Measurements from ENCODE around the gene IER3IP1. TPM values are rescaled to one million over a fixed set of nuclear protein-coding genes. Genes with fewer than 3 reads are reported as not detected.

Gene IER3IP1
- total and polyA plus RNA-seq, 2 of the 4 experiments (the other 2 are of a cell fraction): 7.0 to 11.7 TPM

DNA sequence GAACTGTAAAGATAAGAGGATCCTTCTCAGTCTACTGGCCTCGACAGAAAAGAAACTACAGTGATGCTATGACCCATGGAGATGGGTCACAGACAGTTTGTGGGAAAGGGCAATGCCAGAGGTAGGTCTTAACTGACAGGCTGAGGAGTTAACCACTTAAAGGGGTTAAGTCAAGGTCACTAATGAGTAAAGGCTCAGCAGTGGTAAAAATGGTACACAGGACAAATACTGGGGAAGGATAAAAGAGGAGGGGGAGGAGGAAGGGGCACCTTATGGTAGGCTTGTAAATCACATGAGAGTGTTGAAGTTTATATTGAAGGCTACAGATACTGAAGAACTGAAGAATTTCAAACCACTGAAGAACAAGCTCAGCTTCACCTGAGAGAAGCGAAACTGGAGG is 9.9 kb downstream of the IER3IP1 start:
- H3K36me3 ChIP-seq (ENCODE audit: control insufficient read depth, insufficient read depth, low read length): peaks cover 2% of the 10 kb centered on the region
- 0 out of 2 replicates have a peak overlapping the region, but pooled peaks have one; percentile 72 for H3K14ac ChIP-seq (replicated peaks; ENCODE audit: low read depth, low read length)
- no peak for TF ChIP-seq MXI1 (IDR thresholded peaks at IDR 0.05; ENCODE audit: borderline replicate concordance, low read depth, low read length)
- TF ChIP-seq SMC3 (IDR thresholded peaks at IDR 0.05; ENCODE audit: low read depth, low read length): no peak
- no peak for TF ChIP-seq BHLHE40 (IDR thresholded peaks at IDR 0.05; ENCODE audit: low read depth, low read length)
- no peak for TF ChIP-seq NFE2L2 (IDR thresholded peaks at IDR 0.05; ENCODE audit: low read depth, low read length)
- TF ChIP-seq MAZ (IDR thresholded peaks at IDR 0.05; ENCODE audit: borderline replicate concordance, low read depth, low read length): no peak
- TF ChIP-seq POLR2A (IDR thresholded peaks at IDR 0.05; ENCODE audit: low read depth, low read length): no peak
- TF ChIP-seq, protein P1, sequence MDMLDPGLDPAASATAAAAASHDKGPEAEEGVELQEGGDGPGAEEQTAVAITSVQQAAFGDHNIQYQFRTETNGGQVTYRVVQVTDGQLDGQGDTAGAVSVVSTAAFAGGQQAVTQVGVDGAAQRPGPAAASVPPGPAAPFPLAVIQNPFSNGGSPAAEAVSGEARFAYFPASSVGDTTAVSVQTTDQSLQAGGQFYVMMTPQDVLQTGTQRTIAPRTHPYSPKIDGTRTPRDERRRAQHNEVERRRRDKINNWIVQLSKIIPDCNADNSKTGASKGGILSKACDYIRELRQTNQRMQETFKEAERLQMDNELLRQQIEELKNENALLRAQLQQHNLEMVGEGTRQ (IDR thresholded peaks at IDR 0.05; ENCODE audit: low read depth, low read length): no peak
- TF ChIP-seq RCOR1 (IDR thresholded peaks at IDR 0.05; ENCODE audit: insufficient replicate concordance, low read length): no peak
- no peak for TF ChIP-seq MAFK (IDR thresholded peaks at IDR 0.05; ENCODE audit: low read depth, low read length)
- TF ChIP-seq, protein P2, sequence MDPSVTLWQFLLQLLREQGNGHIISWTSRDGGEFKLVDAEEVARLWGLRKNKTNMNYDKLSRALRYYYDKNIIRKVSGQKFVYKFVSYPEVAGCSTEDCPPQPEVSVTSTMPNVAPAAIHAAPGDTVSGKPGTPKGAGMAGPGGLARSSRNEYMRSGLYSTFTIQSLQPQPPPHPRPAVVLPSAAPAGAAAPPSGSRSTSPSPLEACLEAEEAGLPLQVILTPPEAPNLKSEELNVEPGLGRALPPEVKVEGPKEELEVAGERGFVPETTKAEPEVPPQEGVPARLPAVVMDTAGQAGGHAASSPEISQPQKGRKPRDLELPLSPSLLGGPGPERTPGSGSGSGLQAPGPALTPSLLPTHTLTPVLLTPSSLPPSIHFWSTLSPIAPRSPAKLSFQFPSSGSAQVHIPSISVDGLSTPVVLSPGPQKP (IDR thresholded peaks at IDR 0.05; ENCODE audit: borderline replicate concordance, low read depth, low read length): no peak
- TF ChIP-seq CHD1 (IDR thresholded peaks at IDR 0.05; ENCODE audit: low read depth, low read length): no peak
- no peak for TF ChIP-seq RFX5 (IDR thresholded peaks at IDR 0.05; ENCODE audit: low read depth, low read length)
- no peak for TF ChIP-seq CEBPB (IDR thresholded peaks at IDR 0.05; ENCODE audit: low read depth, low read length)
- TF ChIP-seq, protein P3, sequence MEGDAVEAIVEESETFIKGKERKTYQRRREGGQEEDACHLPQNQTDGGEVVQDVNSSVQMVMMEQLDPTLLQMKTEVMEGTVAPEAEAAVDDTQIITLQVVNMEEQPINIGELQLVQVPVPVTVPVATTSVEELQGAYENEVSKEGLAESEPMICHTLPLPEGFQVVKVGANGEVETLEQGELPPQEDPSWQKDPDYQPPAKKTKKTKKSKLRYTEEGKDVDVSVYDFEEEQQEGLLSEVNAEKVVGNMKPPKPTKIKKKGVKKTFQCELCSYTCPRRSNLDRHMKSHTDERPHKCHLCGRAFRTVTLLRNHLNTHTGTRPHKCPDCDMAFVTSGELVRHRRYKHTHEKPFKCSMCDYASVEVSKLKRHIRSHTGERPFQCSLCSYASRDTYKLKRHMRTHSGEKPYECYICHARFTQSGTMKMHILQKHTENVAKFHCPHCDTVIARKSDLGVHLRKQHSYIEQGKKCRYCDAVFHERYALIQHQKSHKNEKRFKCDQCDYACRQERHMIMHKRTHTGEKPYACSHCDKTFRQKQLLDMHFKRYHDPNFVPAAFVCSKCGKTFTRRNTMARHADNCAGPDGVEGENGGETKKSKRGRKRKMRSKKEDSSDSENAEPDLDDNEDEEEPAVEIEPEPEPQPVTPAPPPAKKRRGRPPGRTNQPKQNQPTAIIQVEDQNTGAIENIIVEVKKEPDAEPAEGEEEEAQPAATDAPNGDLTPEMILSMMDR (conservative IDR thresholded peaks at IDR 0.05; ENCODE audit: low read depth, low read length): no peak
- TF ChIP-seq RAD21 (IDR thresholded peaks at IDR 0.05; ENCODE audit: low read length): no peak
- no peak for TF ChIP-seq FOS (IDR thresholded peaks at IDR 0.05; ENCODE audit: low read depth, low read length)
- dilution Hi-C loops (cut with HindIII; ENCODE audit: low sequenced_read_pairs, unreplicated experiment) (no loop called here), in situ Hi-C loops (cut with MboI; ENCODE audit: low sequenced_read_pairs) (no loop called here), intact Hi-C loops (cut with micrococcal nuclease) (no loop called here)
- peaks cover 4 to 44% of the 10 kb centered on the region in 2 experiments for H3K79me1 ChIP-seq (ENCODE audit: low read depth in 1 of 2, low read length in 2 of 2)
- no peak overlapping the region for H3K27ac ChIP-seq (ENCODE audit: insufficient read depth, low read length)
- H2AK9ac ChIP-seq (replicated peaks; ENCODE audit: low read depth, low read length, poor library complexity): no peak overlapping the region
- no peak for DNase-seq
- no peak overlapping the region for H2BK120ac ChIP-seq (ENCODE audit: low read depth, low read length)
- no TSS peak for BruUV-seq (replicated peaks)
- CTCF ChIA-PET: interaction anchor here (0.6 kb wide), 1 partner anchor 29 kb away, joined by 4 read pairs; no protein-coding TSS in a partner anchor
- H3K9me1 ChIP-seq (ENCODE audit: insufficient read depth, low read length): peaks cover 8% of the 10 kb centered on the region; the same call in 1 of the 2 replicates
- no peak overlapping the region for H3K4me2 ChIP-seq (ENCODE audit: low read depth, low read length)
- no peak overlapping the region for H2BK5ac ChIP-seq (ENCODE audit: low read depth, low read length, poor library complexity, severe bottlenecking)
- peaks cover 52% of the 10 kb centered on the region for H4K20me1 ChIP-seq (ENCODE audit: insufficient read depth, low read length)
- no peak overlapping the region for H2BK15ac ChIP-seq (ENCODE audit: low read depth, low read length)
- H2AFZ ChIP-seq (replicated peaks; ENCODE audit: low read length, poor library complexity): no peak overlapping the region
- H2AK5ac ChIP-seq (ENCODE audit: low read depth, low read length): no peak overlapping the region
- no peak overlapping the region for H4K91ac ChIP-seq (ENCODE audit: insufficient read depth, low read depth, low read length)
- peaks cover 2% of the 10 kb centered on the region; the same call in 1 of the 2 replicates for H3K4me1 ChIP-seq (ENCODE audit: control insufficient read depth, insufficient read depth, low read length)
- no peak overlapping the region for H4K8ac ChIP-seq (ENCODE audit: low read depth in 2 of 2, low read length in 2 of 2)
- H3K9ac ChIP-seq (ENCODE audit: low read depth, low read length): no peak overlapping the region
- no peak overlapping the region for H3K56ac ChIP-seq (ENCODE audit: extremely low read depth, insufficient read depth, low read length)
- no peak overlapping the region for H3K4me3 ChIP-seq (ENCODE audit: insufficient read depth, low read depth, low read length)
- no peaks in the 10 kb centered on the region for H3K9me3 ChIP-seq (ENCODE audit: control insufficient read depth, insufficient read depth, low read length)
- H3K23ac ChIP-seq (ENCODE audit: low read depth, low read length): no peak overlapping the region
- no peak for ATAC-seq (ENCODE audit: low read depth)
- POLR2A ChIA-PET (ENCODE audit: unreplicated experiment): no interaction called here
- H3K18ac ChIP-seq (ENCODE audit: low read depth, low read length): no peak overlapping the region
- whole genome bisulfite sequencing, 2 experiments (ENCODE audit: extremely low coverage in 2 of 2, insufficient read length in 1 of 2): no CpG with 5 or more reads among the region's 2 CpGs
- H4K5ac ChIP-seq (ENCODE audit: low read depth, low read length): no peak overlapping the region
- H2BK20ac ChIP-seq (ENCODE audit: low read depth, low read length): no peak overlapping the region
- H3K27me3 ChIP-seq (ENCODE audit: control insufficient read depth, insufficient read depth, low read length): no peaks in the 10 kb centered on the region
- no peak overlapping the region for H3K4ac ChIP-seq (ENCODE audit: low read depth, low read length)

All from IMR-90 (cell line).